K562 (cell line): Measurements from ENCODE around the gene NOPCHAP1. TPM values are rescaled to one million over a fixed set of nuclear protein-coding genes. Genes with fewer than 3 reads are reported as not detected.

Source experiments
- ATAC-seq: fragments of 200-7000 bp; cut with Tn5 transposase; 3 replicates; pipeline ENCODE4 v1.9.1; 2020; ENCODE audit warnings: moderate library complexity
- BruUV-seq: library from RNA; stranded (reverse); fragments of 400-500 nt; replicated peaks from 2 replicates; lab custom pipeline; 2021; lab: Mats Ljungman, UMichigan
- CTCF ChIA-PET: fragments of 300-600 bp; formaldehyde crosslinking; extraction: SDS; loops from one replicate; lab custom pipeline; 2021; ENCODE audit warnings: low intra/inter-chr PET ratio; lab: Yijun Ruan, JAX
- POLR2A ChIA-PET: fragments of 300-600, 350-650 bp; sonication (Branson Sonifier 250); formaldehyde crosslinking; extraction: SDS; loops from one replicate; lab custom pipeline; 2021; ENCODE audit warnings: antibody characterized with exemption, inconsistent platforms; lab: Yijun Ruan, JAX
- DNase-seq, 4 experiments: peaks; one replicate each; pipeline versions ENCODE4 v3.0.0 to v3.0.0-alpha.2; 2011 to 2018; ENCODE audit warnings: low spot score in 3 of 4, mixed read lengths in 3 of 4; ENCODE audit errors: extremely low read depth in 1 of 4
- FAIRE-seq: peaks from 2 replicates; lab custom pipeline; 2011; peaks lifted over from hg19 to GRCh38; lab: Jason Lieb, UNC
- H2AFZ ChIP-seq: 2 replicates; pipeline ENCODE4 v1.6.0; 2011; ENCODE audit warnings: low read depth, low read length, control low read depth, inconsistent platforms
- H3K27ac ChIP-seq: fragments of 200-600 bp; 3 replicates; pipeline ENCODE4 v1.8.0; 2011; ENCODE audit warnings: low read depth, mild to moderate bottlenecking, control low read depth, inconsistent platforms, low read length, moderate library complexity, mixed read lengths; ENCODE audit errors: extremely low read depth
- H3K27me3 ChIP-seq, 2 experiments: fragments of 300-600 bp in 1 of 2; 2 replicates in 1 of 2; 3 replicates in 1 of 2; pipeline versions ENCODE4 v1.6.0 to v1.8.0; 2011; ENCODE audit warnings: inconsistent platforms in 2 of 2, low read length in 2 of 2, mild to moderate bottlenecking in 1 of 2, mixed read lengths in 1 of 2, moderate library complexity in 1 of 2; ENCODE audit not compliant: control insufficient read depth in 2 of 2, insufficient read depth in 2 of 2
- H3K36me3 ChIP-seq: fragments of 300-600 bp; 3 replicates; pipeline ENCODE4 v1.8.0; 2011; ENCODE audit warnings: mild to moderate bottlenecking, low read length, inconsistent platforms; ENCODE audit not compliant: control insufficient read depth, insufficient read depth
- H3K4me1 ChIP-seq, 2 experiments: fragments of 200-600 bp in 1 of 2; replicated peaks in 1 of 2; 2 replicates in 1 of 2; 3 replicates in 1 of 2; pipeline versions ENCODE4 v1.5.1 to v1.8.0; 2011; ENCODE audit warnings: inconsistent platforms in 2 of 2, low read length in 2 of 2, mild to moderate bottlenecking in 1 of 2, mixed read lengths in 1 of 2, moderate library complexity in 1 of 2; ENCODE audit not compliant: control insufficient read depth in 2 of 2, insufficient read depth in 2 of 2
- H3K4me2 ChIP-seq: 2 replicates; pipeline ENCODE4 v1.6.1; 2011; ENCODE audit warnings: low read length, control low read depth, inconsistent platforms, mixed read lengths; ENCODE audit not compliant: insufficient read depth
- H3K4me3 ChIP-seq: fragments of 200-600 bp; sonication (generic), shearing (Covaris generic); 2 replicates; pipeline ENCODE4 v1.5.1; 2016; ENCODE audit warnings: control low read depth, inconsistent platforms
- H3K79me2 ChIP-seq: fragments of 200-600 bp; 3 replicates; pipeline ENCODE4 v1.8.0; 2011; ENCODE audit warnings: low read length, inconsistent platforms; ENCODE audit not compliant: control insufficient read depth, insufficient read depth
- H3K9ac ChIP-seq, 2 experiments: 2 replicates each; pipeline versions ENCODE4 v1.6.0 to v1.6.1; 2011; ENCODE audit warnings: low read depth in 2 of 2, low read length in 2 of 2, control low read depth in 1 of 2, inconsistent platforms in 1 of 2, mild to moderate bottlenecking in 1 of 2, mixed read lengths in 1 of 2; ENCODE audit not compliant: insufficient read depth in 1 of 2
- H3K9me1 ChIP-seq: one replicate; pipeline ENCODE4 v1.6.0; 2011; ENCODE audit warnings: inconsistent platforms, mild to moderate bottlenecking, low read length, moderate library complexity; ENCODE audit not compliant: control insufficient read depth, insufficient read depth
- H3K9me3 ChIP-seq: replicated peaks from 2 replicates; pipeline ENCODE4 v1.5.1; 2011; ENCODE audit warnings: low read depth, low read length, inconsistent platforms; ENCODE audit not compliant: control insufficient read depth, insufficient read depth
- H4K20me1 ChIP-seq: replicated peaks from 2 replicates; pipeline ENCODE4 v1.6.1; 2011; ENCODE audit warnings: low read length, inconsistent platforms, mixed read lengths; ENCODE audit not compliant: control insufficient read depth, insufficient read depth
- ELF2 ChIP-seq: fragments of 250-450 bp; sonication (Bioruptor Pico); IDR thresholded peaks from 2 replicates; pipeline ENCODE4 v1.5.0; 2021; ENCODE audit warnings: mild to moderate bottlenecking
- GABPB2 ChIP-seq: fragments of 250-450 bp; sonication (Bioruptor Pico); conservative IDR thresholded peaks from 2 replicates; pipeline ENCODE4 v1.5.1; 2021; ENCODE audit warnings: mild to moderate bottlenecking
- HDAC8 ChIP-seq: fragments of 450-650 bp; IDR thresholded peaks from 2 replicates; pipeline ENCODE4 v1.6.1; 2016; ENCODE audit warnings: mild to moderate bottlenecking, missing genetic modification characterization, moderate library complexity, missing compliant biosample characterization
- HMGN3 ChIP-seq: IDR thresholded peaks from 2 replicates; pipeline ENCODE4 v1.6.1; 2011; ENCODE audit warnings: borderline replicate concordance, low read depth, mild to moderate bottlenecking, mixed read lengths, low read length; ENCODE audit not compliant: insufficient read length; ENCODE audit errors: extremely low read depth
- LEF1 ChIP-seq: fragments of 450-650 bp; IDR thresholded peaks from 2 replicates; pipeline ENCODE4 v1.6.1; 2016; ENCODE audit warnings: mild to moderate bottlenecking
- POU5F1 ChIP-seq: fragments of 150-350 bp; IDR thresholded peaks from 2 replicates; pipeline ENCODE4 v1.6.1; 2014; ENCODE audit warnings: borderline replicate concordance, low read length, low read depth, mild to moderate bottlenecking; ENCODE audit not compliant: partially characterized antibody
- SIN3A ChIP-seq, 2 experiments: fragments of 150-350 bp in 1 of 2; IDR thresholded peaks; 2 replicates each; pipeline ENCODE4 v1.6.1; 2011 to 2016; ENCODE audit warnings: borderline replicate concordance in 2 of 2, low read depth in 2 of 2, low read length in 2 of 2, mild to moderate bottlenecking in 2 of 2, moderate library complexity in 2 of 2; ENCODE audit not compliant: control insufficient read depth in 1 of 2
- SMARCA4 ChIP-seq: fragments of 450-650 bp; IDR thresholded peaks from 2 replicates; pipeline ENCODE4 v1.6.1; 2016
- SREBF1 ChIP-seq: fragments of 150-350 bp; IDR thresholded peaks from 2 replicates; pipeline ENCODE4 v1.6.1; 2014; ENCODE audit warnings: antibody characterized with exemption, low read depth, low read length, borderline replicate concordance
- YBX1 ChIP-seq: fragments of 450-650 bp; IDR thresholded peaks from 2 replicates; pipeline ENCODE4 v1.7.1; 2016; ENCODE audit warnings: mild to moderate bottlenecking
- ZNF239 ChIP-seq: fragments of 250-450 bp; sonication (Bioruptor Pico); IDR thresholded peaks from 2 replicates; pipeline ENCODE4 v1.4.0; 2020; ENCODE audit warnings: mild to moderate bottlenecking
- ZNF436 ChIP-seq: fragments of 250-450, 450-650 bp; sonication (Bioruptor Pico); formaldehyde crosslinking; IDR thresholded peaks from 2 replicates; pipeline ENCODE4 v1.7.0; 2020; ENCODE audit warnings: mild to moderate bottlenecking
- ZNF444 ChIP-seq: fragments of 250-450 bp; sonication (Bioruptor Pico); IDR thresholded peaks from 2 replicates; pipeline ENCODE4 v1.4.0; 2020; ENCODE audit warnings: mild to moderate bottlenecking, moderate library complexity
- ZNF586 ChIP-seq: fragments of 450-650 bp; formaldehyde crosslinking; conservative IDR thresholded peaks from 2 replicates; pipeline ENCODE4 v1.4.0; 2020; ENCODE audit warnings: mild to moderate bottlenecking, moderate library complexity
- ZNF668 ChIP-seq: fragments of 250-450 bp; sonication (Bioruptor Pico); IDR thresholded peaks from 2 replicates; pipeline ENCODE4 v1.8.0; 2022; ENCODE audit warnings: mild to moderate bottlenecking, inconsistent platforms
- WGBS: fragments of 100-300 bp; shearing (Covaris generic); methylation state at CpG from one replicate; pipeline ENCODE4 v1.1.6; 2016; ENCODE audit warnings: low coverage, mixed read lengths; ENCODE audit not compliant: insufficient coverage; ENCODE audit errors: missing lambda C conversion rate; 5-methylcytosine and 5-hydroxymethylcytosine counted together
- in situ Hi-C: fragments of 300-500 bp; cut with MboI; formaldehyde crosslinking; loops from 4 replicates; pipeline ENCODE4 v1.15.0; 2018; ENCODE audit warnings: inconsistent platforms, mixed read lengths
- intact Hi-C: fragments of 100-400 bp; cut with micrococcal nuclease; formaldehyde crosslinking; loops from 2 replicates; pipeline ENCODE4 v1.14.2; 2022
- polyA plus RNA-seq, 8 experiments: library from polyadenylated mRNA; depleted of rRNA in 4 of 8; stranded (reverse) in 5 of 8; unstranded in 3 of 8; fragments of >200 nt; fragmentation: Nextera tagmentation in 2 of 8; fragmentation: Illumina TruSeq in 1 of 8; extraction: Ambion mirVana in 2 of 8; extraction: Trizol in 1 of 8; gene quantifications; 2 replicates each; pipeline versions ENCODE4 v1.2.1 to v1.2.3, GENCODE V29; 2011 to 2014; ENCODE audit warnings: inconsistent platforms in 1 of 8, missing spikeins in 1 of 8
- total RNA-seq, 7 experiments: library from RNA; depleted of rRNA in 6 of 7; stranded (reverse); fragments of >200 nt in 6 of 7; fragmentation: Illumina TruSeq in 2 of 7; extraction: Trizol in 2 of 7; gene quantifications; 2 replicates each; pipeline versions ENCODE4 v1.2.1 to v1.2.3, GENCODE V29; 2011 to 2021; ENCODE audit warnings: low replicate concordance in 1 of 7
- TF ChIP-seq, protein P1 (sequence below): fragments of 250-450 bp; sonication (Bioruptor Pico); IDR thresholded peaks from 2 replicates; pipeline ENCODE4 v1.5.0; 2021; ENCODE audit warnings: mild to moderate bottlenecking, borderline replicate concordance
- TF ChIP-seq, protein P2 (sequence below): fragments of 250-450 bp; sonication (Bioruptor Pico); IDR thresholded peaks from 2 replicates; pipeline ENCODE4 v1.8.0; 2021; ENCODE audit warnings: moderate library complexity, mild to moderate bottlenecking, inconsistent platforms
- TF ChIP-seq, protein P3 (sequence below): sonication (generic); formaldehyde crosslinking; IDR thresholded peaks from 2 replicates; pipeline ENCODE4 v1.8.0; 2023; ENCODE audit warnings: mild to moderate bottlenecking, missing genetic modification reagents

Gene NOPCHAP1
- total and polyA plus RNA-seq, 9 of the 15 experiments (the other 6 are each of a cell fraction or from before 2014, with no cell fraction given), result 19.4 to 108 (median 33.4) TPM

DNA sequence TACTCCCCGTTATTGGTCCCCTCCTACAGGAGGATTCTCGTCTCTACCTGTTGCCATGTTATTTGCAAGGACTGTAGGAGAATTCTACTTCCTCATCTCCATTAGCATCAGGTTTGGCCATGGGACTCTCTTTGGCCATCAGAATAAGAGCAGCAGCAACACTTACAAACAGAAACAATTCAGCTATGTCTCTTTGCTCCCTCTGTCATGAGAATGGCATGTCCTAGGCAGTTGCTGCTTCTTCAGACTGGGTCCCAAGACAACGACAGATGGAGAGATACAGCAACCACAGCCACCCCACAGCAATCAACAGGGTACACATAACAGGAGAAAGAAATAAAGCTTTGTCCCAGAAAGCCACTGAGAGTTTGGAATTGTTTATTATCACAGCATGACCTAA is 47.7 kb upstream of the NOPCHAP1 start:
- CTCF ChIA-PET, result no interaction called here
- POLR2A ChIA-PET, result interaction anchor here (0.6 kb wide), 1 partner anchor 298 kb away, joined by 3 read pairs; the partner anchor contains the start of gene APPL2
- Histone ChIP-seq H3K4me3 (no peak overlapping the region), H3K79me2 (no peaks in the 10 kb centered on the region), H3K27me3 (peaks cover 10 to 11% of the 10 kb centered on the region in 2 experiments; a peak in 4 of 5 replicates), H3K4me2 (no peak overlapping the region), H3K36me3 (no peaks in the 10 kb centered on the region), H3K27ac (no peak overlapping the region), H2AFZ (no peak overlapping the region), H3K9me3 (no peaks in the 10 kb centered on the region), H3K4me1 (no peaks in the 10 kb centered on the region), H4K20me1 (no peaks in the 10 kb centered on the region), H3K9ac (no peak overlapping the region), H3K9me1 (no peaks in the 10 kb centered on the region)
- 0% methylated on average over 3 of the region's 3 CpGs for WGBS
- ATAC-seq (no peak), DNase-seq (no peak), FAIRE-seq (no peak)
- no TSS peak for BruUV-seq
- in situ Hi-C loops (no loop called here), intact Hi-C loops (no loop called here)
- no peak for TF ChIP-seq LEF1
- TF ChIP-seq ELF2 (CRISPR knock-in tag), result no peak
- no peak for TF ChIP-seq SMARCA4
- no peak for TF ChIP-seq HMGN3
- no peak for TF ChIP-seq SIN3A (IDR thresholded peaks at IDR 0.05; ENCODE audit: borderline replicate concordance in 2 of 2, control insufficient read depth in 1 of 2, low read depth in 2 of 2, low read length in 2 of 2)
- TF ChIP-seq, protein P1, sequence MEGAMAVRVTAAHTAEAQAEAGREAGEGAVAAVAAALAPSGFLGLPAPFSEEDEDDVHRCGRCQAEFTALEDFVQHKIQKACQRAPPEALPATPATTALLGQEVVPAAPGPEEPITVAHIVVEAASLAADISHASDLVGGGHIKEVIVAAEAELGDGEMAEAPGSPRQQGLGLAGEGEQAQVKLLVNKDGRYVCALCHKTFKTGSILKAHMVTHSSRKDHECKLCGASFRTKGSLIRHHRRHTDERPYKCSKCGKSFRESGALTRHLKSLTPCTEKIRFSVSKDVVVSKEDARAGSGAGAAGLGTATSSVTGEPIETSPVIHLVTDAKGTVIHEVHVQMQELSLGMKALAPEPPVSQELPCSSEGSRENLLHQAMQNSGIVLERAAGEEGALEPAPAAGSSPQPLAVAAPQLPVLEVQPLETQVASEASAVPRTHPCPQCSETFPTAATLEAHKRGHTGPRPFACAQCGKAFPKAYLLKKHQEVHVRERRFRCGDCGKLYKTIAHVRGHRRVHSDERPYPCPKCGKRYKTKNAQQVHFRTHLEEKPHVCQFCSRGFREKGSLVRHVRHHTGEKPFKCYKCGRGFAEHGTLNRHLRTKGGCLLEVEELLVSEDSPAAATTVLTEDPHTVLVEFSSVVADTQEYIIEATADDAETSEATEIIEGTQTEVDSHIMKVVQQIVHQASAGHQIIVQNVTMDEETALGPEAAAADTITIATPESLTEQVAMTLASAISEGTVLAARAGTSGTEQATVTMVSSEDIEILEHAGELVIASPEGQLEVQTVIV (CRISPR knock-in tag), result no peak
- TF ChIP-seq, protein P2, sequence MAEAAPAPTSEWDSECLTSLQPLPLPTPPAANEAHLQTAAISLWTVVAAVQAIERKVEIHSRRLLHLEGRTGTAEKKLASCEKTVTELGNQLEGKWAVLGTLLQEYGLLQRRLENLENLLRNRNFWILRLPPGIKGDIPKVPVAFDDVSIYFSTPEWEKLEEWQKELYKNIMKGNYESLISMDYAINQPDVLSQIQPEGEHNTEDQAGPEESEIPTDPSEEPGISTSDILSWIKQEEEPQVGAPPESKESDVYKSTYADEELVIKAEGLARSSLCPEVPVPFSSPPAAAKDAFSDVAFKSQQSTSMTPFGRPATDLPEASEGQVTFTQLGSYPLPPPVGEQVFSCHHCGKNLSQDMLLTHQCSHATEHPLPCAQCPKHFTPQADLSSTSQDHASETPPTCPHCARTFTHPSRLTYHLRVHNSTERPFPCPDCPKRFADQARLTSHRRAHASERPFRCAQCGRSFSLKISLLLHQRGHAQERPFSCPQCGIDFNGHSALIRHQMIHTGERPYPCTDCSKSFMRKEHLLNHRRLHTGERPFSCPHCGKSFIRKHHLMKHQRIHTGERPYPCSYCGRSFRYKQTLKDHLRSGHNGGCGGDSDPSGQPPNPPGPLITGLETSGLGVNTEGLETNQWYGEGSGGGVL, result no peak
- no peak for TF ChIP-seq POU5F1
- no peak for TF ChIP-seq GABPB2 (CRISPR knock-in tag)
- TF ChIP-seq ZNF668 (CRISPR knock-in tag), result no peak
- no peak for TF ChIP-seq SREBF1
- no peak for TF ChIP-seq ZNF444 (CRISPR knock-in tag)
- TF ChIP-seq, protein P3, sequence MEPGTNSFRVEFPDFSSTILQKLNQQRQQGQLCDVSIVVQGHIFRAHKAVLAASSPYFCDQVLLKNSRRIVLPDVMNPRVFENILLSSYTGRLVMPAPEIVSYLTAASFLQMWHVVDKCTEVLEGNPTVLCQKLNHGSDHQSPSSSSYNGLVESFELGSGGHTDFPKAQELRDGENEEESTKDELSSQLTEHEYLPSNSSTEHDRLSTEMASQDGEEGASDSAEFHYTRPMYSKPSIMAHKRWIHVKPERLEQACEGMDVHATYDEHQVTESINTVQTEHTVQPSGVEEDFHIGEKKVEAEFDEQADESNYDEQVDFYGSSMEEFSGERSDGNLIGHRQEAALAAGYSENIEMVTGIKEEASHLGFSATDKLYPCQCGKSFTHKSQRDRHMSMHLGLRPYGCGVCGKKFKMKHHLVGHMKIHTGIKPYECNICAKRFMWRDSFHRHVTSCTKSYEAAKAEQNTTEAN (CRISPR knock-in tag), result no peak
- no peak for TF ChIP-seq ZNF239 (CRISPR knock-in tag)
- no peak for TF ChIP-seq YBX1
- TF ChIP-seq ZNF436 (CRISPR knock-in tag), result no peak
- no peak for TF ChIP-seq ZNF586 (CRISPR knock-in tag)
- no peak for TF ChIP-seq HDAC8
